SK-N-SH (cell line): ENCODE data around the gene AUTS2.

Experiments used
- CHD2 ChIP-seq: fragments of 150-350 bp; IDR thresholded peaks from 2 replicates; pipeline ENCODE4 v1.6.1; 2018; ENCODE audit warnings: low read length; ENCODE audit not compliant: partially characterized antibody
- EP300 ChIP-seq, 2 experiments: IDR thresholded peaks; 2 replicates each; pipeline versions ENCODE4 v1.4.0 to v1.6.1; 2012; ENCODE audit warnings: borderline replicate concordance in 1 of 2, low read depth in 1 of 2, low read length in 1 of 2
- JUND ChIP-seq: IDR thresholded peaks from 2 replicates; pipeline ENCODE4 v1.4.0; 2012
- NFIC ChIP-seq: IDR thresholded peaks from 2 replicates; pipeline ENCODE4 v1.4.0; 2012; ENCODE audit warnings: borderline replicate concordance
- POLR2AphosphoS5 ChIP-seq: IDR thresholded peaks from 2 replicates; pipeline ENCODE4 v1.6.1; 2012; ENCODE audit warnings: low read depth, low read length
- YY1 ChIP-seq: IDR thresholded peaks from 2 replicates; pipeline ENCODE4 v1.4.0; 2012; ENCODE audit warnings: low read depth, mild to moderate bottlenecking
- TF ChIP-seq, protein P1 (sequence below): IDR thresholded peaks from 2 replicates; pipeline ENCODE4 v1.4.0; 2012; ENCODE audit warnings: low read depth
- TF ChIP-seq, protein P2 (sequence below): fragments of 200-600 bp; sonication (generic); IDR thresholded peaks from 2 replicates; pipeline ENCODE4 v1.6.1; 2017; ENCODE audit warnings: antibody characterized with exemption, mild to moderate bottlenecking, moderate library complexity
- TF ChIP-seq, protein P3 (sequence below): fragments of 150-350 bp; IDR thresholded peaks from 2 replicates; pipeline ENCODE4 v1.6.1; 2017; ENCODE audit warnings: antibody characterized with exemption, low read length, low read depth, borderline replicate concordance
- TF ChIP-seq, protein P4 (sequence below): IDR thresholded peaks from 2 replicates; pipeline ENCODE4 v1.4.0; 2012; ENCODE audit warnings: low read depth, borderline replicate concordance
- TF ChIP-seq, protein P5 (sequence below): IDR thresholded peaks from 2 replicates; pipeline ENCODE4 v1.6.1; 2012; ENCODE audit warnings: mild to moderate bottlenecking, low read depth, low read length, moderate library complexity

DNA sequence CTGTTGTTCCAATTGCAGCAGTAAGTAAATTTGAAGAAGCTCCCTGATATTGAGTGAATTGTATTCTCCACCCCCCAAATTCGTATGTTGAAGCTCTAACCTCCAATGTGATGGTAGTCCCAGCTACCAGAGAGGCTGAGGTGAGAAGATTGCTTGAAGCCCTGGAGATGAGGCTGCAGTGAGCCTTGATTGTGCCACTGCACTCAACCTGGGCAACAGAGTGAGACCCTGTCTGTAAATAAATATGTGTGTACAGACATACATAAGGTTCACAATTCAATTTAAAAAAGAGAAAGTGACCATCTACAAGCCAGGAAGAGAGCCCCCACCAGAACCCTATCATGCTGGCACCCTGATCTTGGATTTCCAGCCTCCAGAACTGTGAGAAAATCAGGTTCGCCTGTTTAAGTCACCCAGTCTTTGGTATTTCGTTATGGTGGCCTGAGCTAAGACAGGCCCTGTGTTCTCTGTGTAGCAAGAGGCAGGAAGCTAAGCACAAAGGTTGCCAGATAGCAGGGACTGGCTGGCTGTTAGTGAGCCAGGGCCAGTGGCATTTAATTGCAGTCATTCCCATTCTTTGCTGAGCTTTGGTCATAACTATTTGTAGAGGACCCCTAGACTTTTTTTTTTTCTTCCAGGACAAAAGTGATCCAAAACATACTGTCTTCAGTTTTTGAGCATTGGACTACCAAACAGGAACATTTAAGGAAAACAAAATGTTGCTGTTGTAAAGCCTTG is 45.6 kb downstream of the AUTS2 start:
- TF ChIP-seq, protein P1, sequence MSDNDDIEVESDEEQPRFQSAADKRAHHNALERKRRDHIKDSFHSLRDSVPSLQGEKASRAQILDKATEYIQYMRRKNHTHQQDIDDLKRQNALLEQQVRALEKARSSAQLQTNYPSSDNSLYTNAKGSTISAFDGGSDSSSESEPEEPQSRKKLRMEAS = no peak
- TF ChIP-seq, protein P2, sequence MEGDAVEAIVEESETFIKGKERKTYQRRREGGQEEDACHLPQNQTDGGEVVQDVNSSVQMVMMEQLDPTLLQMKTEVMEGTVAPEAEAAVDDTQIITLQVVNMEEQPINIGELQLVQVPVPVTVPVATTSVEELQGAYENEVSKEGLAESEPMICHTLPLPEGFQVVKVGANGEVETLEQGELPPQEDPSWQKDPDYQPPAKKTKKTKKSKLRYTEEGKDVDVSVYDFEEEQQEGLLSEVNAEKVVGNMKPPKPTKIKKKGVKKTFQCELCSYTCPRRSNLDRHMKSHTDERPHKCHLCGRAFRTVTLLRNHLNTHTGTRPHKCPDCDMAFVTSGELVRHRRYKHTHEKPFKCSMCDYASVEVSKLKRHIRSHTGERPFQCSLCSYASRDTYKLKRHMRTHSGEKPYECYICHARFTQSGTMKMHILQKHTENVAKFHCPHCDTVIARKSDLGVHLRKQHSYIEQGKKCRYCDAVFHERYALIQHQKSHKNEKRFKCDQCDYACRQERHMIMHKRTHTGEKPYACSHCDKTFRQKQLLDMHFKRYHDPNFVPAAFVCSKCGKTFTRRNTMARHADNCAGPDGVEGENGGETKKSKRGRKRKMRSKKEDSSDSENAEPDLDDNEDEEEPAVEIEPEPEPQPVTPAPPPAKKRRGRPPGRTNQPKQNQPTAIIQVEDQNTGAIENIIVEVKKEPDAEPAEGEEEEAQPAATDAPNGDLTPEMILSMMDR = no peak
- TF ChIP-seq, protein P3, sequence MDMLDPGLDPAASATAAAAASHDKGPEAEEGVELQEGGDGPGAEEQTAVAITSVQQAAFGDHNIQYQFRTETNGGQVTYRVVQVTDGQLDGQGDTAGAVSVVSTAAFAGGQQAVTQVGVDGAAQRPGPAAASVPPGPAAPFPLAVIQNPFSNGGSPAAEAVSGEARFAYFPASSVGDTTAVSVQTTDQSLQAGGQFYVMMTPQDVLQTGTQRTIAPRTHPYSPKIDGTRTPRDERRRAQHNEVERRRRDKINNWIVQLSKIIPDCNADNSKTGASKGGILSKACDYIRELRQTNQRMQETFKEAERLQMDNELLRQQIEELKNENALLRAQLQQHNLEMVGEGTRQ = no peak
- TF ChIP-seq YY1 (no peak), POLR2AphosphoS5 (no peak), EP300 (IDR thresholded peaks at IDR 0.05; ENCODE audit: borderline replicate concordance in 1 of 2, low read depth in 1 of 2, low read length in 1 of 2) (no peak), NFIC (no peak), JUND (no peak), CHD2 (no peak)
- TF ChIP-seq, protein P4, sequence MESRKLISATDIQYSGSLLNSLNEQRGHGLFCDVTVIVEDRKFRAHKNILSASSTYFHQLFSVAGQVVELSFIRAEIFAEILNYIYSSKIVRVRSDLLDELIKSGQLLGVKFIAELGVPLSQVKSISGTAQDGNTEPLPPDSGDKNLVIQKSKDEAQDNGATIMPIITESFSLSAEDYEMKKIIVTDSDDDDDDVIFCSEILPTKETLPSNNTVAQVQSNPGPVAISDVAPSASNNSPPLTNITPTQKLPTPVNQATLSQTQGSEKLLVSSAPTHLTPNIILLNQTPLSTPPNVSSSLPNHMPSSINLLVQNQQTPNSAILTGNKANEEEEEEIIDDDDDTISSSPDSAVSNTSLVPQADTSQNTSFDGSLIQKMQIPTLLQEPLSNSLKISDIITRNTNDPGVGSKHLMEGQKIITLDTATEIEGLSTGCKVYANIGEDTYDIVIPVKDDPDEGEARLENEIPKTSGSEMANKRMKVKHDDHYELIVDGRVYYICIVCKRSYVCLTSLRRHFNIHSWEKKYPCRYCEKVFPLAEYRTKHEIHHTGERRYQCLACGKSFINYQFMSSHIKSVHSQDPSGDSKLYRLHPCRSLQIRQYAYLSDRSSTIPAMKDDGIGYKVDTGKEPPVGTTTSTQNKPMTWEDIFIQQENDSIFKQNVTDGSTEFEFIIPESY = no peak
- TF ChIP-seq, protein P5, sequence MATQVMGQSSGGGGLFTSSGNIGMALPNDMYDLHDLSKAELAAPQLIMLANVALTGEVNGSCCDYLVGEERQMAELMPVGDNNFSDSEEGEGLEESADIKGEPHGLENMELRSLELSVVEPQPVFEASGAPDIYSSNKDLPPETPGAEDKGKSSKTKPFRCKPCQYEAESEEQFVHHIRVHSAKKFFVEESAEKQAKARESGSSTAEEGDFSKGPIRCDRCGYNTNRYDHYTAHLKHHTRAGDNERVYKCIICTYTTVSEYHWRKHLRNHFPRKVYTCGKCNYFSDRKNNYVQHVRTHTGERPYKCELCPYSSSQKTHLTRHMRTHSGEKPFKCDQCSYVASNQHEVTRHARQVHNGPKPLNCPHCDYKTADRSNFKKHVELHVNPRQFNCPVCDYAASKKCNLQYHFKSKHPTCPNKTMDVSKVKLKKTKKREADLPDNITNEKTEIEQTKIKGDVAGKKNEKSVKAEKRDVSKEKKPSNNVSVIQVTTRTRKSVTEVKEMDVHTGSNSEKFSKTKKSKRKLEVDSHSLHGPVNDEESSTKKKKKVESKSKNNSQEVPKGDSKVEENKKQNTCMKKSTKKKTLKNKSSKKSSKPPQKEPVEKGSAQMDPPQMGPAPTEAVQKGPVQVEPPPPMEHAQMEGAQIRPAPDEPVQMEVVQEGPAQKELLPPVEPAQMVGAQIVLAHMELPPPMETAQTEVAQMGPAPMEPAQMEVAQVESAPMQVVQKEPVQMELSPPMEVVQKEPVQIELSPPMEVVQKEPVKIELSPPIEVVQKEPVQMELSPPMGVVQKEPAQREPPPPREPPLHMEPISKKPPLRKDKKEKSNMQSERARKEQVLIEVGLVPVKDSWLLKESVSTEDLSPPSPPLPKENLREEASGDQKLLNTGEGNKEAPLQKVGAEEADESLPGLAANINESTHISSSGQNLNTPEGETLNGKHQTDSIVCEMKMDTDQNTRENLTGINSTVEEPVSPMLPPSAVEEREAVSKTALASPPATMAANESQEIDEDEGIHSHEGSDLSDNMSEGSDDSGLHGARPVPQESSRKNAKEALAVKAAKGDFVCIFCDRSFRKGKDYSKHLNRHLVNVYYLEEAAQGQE = no peak
